ENCODE measurements around the gene KIAA0408. TPM values are rescaled to one million over a fixed set of nuclear protein-coding genes. Genes with fewer than 3 reads are reported as not detected.

Gene KIAA0408
- polyA plus RNA-seq = 185 and 258 TPM in 2 replicates

DNA sequence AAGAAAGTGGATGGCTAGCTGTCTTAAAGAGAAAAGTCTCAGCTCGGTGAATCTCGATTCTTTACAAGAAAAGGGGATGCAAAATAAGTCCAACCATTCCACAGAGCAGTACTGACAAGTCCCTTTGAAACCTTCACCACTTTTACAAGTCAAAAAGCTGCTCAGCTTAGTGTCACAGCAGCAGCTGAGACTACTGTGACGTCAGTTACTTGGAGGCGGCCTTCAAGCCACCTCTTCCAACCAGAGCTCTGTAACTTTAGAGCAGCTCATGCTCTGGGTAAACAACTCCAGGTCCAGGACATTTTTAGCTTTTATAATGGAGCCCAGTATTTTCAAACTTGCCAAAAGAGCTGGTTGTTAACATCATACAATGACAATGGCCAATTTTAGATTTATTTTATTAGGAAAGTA lies at the start of gene KIAA0408:
TSS of gene KIAA0408 (minus strand) at position 159 of the 411 bp plus-strand sequence. CDS start 5,408 bp downstream, outside the sequence.

Other genes starting within 250 kb of the KIAA0408 start
- gene RNF146, start 192.5 kb downstream of the KIAA0408 start, polyA plus RNA-seq = 76.2 and 126 TPM in 2 replicates
- 48.3 and 56.1 TPM in 2 replicates for gene ECHDC1, start 115.8 kb downstream of the KIAA0408 start, polyA plus RNA-seq
- 1.5 TPM in 1 of 2 replicates, not detected in the other for gene C6orf58, start 117.8 kb upstream of the KIAA0408 start, polyA plus RNA-seq

Data from Purkinje cell (primary cell).